BE2C (cell line): ENCODE results near the gene STX18.
A peak's percentile ranks its signal among the peaks of the same experiment; 100 is the strongest.

Source experiments
- DNase-seq: peaks from one replicate; pipeline ENCODE4 v3.0.0-alpha.2; 2020
- H3K27me3 ChIP-seq: fragments of 250-450 bp; sonication (Bioruptor Pico); 2 replicates; pipeline ENCODE4 v1.5.1; 2020; ENCODE audit warnings: mild to moderate bottlenecking
- H3K36me3 ChIP-seq: fragments of 250-450 bp; sonication (Bioruptor Pico); 2 replicates; pipeline ENCODE4 v1.5.1; 2020; ENCODE audit warnings: mild to moderate bottlenecking
- H3K4me1 ChIP-seq: fragments of 250-450 bp; sonication (Bioruptor Pico); 2 replicates; pipeline ENCODE4 v1.5.1; 2020
- H3K4me3 ChIP-seq: 2 replicates; pipeline ENCODE4 v1.5.1; 2011; ENCODE audit warnings: low read depth, low read length
- H3K9me3 ChIP-seq: fragments of 250-450 bp; sonication (Bioruptor Pico); 2 replicates; pipeline ENCODE4 v1.5.1; 2020
- TF ChIP-seq, protein P1 (sequence below): IDR thresholded peaks from 2 replicates; pipeline ENCODE4 v1.5.1; 2012; ENCODE audit warnings: mild to moderate bottlenecking, low read depth, low read length

The STX18 gene

DNA sequence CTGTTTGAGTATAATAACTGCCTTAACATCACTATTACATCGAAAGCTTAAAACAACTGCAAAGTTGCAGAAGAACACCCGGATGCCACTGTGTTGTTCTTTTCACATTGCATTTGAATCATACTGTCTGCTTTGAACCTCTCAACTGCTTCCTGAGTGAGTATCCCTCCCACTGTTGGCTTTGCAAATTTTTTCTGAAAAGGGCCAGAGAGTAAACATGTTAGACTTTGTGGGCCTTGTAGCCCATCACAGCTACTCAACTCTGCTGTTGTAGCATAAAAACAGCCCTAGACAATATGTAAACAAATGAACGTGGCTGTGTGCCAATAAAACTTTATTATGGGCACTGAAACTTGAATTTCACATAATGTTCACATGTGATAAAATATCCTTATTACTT, 78.9 kb downstream of the STX18 start:
- Histone ChIP-seq H3K4me1 (peaks cover 21% of the 10 kb centered on the region), H3K9me3 (no peaks in the 10 kb centered on the region), H3K4me3 (no peak overlapping the region), H3K27me3 (no peaks in the 10 kb centered on the region), H3K36me3 (peaks cover 22% of the 10 kb centered on the region)
- TF ChIP-seq, protein P1, sequence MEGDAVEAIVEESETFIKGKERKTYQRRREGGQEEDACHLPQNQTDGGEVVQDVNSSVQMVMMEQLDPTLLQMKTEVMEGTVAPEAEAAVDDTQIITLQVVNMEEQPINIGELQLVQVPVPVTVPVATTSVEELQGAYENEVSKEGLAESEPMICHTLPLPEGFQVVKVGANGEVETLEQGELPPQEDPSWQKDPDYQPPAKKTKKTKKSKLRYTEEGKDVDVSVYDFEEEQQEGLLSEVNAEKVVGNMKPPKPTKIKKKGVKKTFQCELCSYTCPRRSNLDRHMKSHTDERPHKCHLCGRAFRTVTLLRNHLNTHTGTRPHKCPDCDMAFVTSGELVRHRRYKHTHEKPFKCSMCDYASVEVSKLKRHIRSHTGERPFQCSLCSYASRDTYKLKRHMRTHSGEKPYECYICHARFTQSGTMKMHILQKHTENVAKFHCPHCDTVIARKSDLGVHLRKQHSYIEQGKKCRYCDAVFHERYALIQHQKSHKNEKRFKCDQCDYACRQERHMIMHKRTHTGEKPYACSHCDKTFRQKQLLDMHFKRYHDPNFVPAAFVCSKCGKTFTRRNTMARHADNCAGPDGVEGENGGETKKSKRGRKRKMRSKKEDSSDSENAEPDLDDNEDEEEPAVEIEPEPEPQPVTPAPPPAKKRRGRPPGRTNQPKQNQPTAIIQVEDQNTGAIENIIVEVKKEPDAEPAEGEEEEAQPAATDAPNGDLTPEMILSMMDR: no peak
- no peak for DNase-seq

DNA sequence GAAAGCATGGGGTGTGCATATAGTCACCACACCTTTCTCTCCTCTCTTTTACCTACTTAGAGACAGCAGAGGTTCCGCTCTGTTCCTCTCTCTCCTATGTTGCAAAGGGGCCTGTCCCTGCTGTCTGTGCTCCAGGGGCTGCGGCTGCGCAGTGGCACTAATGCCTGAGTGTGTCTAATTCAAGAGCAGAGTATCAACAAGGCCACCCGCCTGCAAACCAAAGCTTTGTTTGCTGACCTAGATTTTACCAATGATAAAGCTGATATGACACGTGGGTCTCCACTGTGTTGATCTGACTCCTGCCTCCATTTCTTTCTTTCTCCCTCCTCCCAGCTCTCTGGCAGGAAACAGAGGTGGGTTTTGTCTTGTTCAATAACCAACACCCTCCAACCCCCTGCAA, 80.0 kb downstream of the STX18 start:
- TF ChIP-seq, protein P1: no peak
- Histone ChIP-seq H3K4me3 (no peak overlapping the region), H3K27me3 (no peaks in the 10 kb centered on the region), H3K36me3 (peaks cover 19% of the 10 kb centered on the region), H3K9me3 (no peaks in the 10 kb centered on the region), H3K4me1 (peaks cover 21% of the 10 kb centered on the region)
- DNase-seq: peak; percentile 51

DNA sequence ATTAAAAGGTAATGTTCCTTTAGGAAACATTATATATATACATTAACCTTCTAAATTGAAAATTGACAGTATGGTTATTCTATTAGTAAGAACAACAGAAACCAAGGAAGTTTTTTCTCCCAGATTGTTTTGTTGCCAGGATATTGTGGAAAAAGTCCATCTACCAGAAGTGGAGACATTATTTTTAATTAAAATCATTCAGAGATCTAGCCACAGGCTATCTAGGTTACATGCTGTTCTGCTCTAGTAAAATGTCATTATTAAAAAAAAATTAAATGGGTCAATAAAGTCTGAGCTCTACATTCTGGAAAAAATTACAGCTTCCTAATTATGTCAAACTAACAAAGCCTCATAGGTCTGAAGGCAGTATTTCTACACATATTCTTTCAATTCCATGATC, 80.7 kb downstream of the STX18 start:
- DNase-seq: no peak
- H3K27me3 ChIP-seq: no peaks in the 10 kb centered on the region
- H3K4me1 ChIP-seq: peaks cover 21% of the 10 kb centered on the region
- TF ChIP-seq, protein P1: no peak
- no peaks in the 10 kb centered on the region for H3K9me3 ChIP-seq
- H3K4me3 ChIP-seq: no peak overlapping the region
- H3K36me3 ChIP-seq: peaks cover 13% of the 10 kb centered on the region

DNA sequence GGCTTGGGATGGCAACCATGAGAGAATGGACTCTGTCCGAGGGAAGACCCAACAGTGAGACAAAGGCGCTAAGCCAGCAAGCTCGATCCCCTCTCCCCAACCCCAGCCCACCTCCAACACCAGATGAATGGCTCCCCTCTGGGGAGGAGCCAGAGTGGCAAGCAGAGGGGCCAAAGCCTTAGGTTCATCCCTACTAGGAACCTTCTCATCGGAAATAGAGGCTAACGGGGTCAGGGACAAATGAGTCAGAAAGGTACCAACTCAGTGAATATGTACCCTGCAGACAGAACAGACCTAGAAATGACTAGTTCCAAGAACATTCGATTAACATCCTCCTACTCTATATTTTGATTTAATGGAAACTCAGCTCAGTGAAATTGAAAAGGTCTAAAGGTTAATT, 81.1 kb downstream of the STX18 start:
- H3K4me3 ChIP-seq: no peak overlapping the region
- H3K36me3 ChIP-seq: peaks cover 10% of the 10 kb centered on the region
- TF ChIP-seq, protein P1: no peak
- no peaks in the 10 kb centered on the region for H3K9me3 ChIP-seq
- peaks cover 21% of the 10 kb centered on the region for H3K4me1 ChIP-seq
- no peak for DNase-seq
- no peaks in the 10 kb centered on the region for H3K27me3 ChIP-seq

DNA sequence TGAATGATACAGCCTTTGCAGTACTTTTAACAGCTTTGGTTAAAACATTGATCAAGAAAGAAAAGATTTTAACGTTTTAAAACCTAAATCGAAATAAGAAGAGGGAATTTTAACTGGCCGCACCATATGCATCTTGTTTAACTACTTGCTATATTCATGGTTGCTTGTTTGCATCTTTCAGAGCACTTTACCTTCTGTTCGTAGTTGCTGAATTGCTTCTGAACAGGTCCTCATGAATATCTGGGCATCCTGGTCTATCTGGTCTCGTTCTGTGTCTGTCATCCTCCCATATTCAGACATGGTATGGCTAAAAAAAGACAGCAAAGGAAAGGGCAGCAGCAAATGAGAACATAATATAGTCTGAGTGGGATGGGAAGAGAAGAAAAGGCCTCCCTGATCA, 82.7 kb downstream of the STX18 start:
- Histone ChIP-seq H3K36me3 (peaks cover 9% of the 10 kb centered on the region), H3K9me3 (no peaks in the 10 kb centered on the region), H3K4me3 (no peak overlapping the region), H3K27me3 (no peaks in the 10 kb centered on the region), H3K4me1 (peaks cover 23% of the 10 kb centered on the region)
- DNase-seq: no peak
- TF ChIP-seq, protein P1: no peak

DNA sequence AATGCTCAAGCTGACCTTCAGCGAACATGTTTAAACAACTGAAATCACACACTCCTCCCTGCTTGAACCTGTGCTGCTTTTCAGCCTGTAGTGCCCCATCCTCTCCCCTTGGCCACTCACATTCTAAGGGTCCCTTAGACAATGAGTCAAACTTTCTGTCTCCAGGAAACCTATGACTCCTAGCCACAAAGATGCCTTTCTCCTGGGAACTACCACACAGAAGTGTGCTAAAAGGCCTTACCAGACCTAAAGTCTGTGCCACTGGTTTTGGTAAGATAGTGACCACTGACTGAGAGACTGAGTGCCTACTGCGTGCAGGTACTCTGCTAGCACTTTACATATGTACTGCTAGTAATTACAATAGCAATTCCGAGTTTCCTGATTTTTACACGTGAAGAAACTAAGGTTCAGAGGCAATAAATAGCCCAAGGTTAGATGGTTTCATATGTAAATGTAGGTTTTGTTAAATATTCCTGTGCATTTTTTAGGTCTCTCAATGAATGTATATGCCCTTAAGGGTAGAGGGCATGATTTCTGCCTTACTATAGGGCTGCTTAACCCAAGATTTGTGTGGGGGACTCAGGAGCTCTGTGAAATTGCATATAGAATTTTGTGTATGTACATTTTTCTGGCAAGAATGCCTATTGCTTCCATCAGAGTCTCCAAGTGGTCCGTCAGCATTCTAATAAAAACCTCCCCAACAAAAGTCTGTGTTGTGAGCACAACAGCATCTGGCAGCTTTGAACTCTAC, 83.9 kb downstream of the STX18 start:
- no peaks in the 10 kb centered on the region for H3K9me3 ChIP-seq
- DNase-seq: no peak
- peaks cover 20% of the 10 kb centered on the region for H3K4me1 ChIP-seq
- TF ChIP-seq, protein P1: no peak
- peaks cover 13% of the 10 kb centered on the region for H3K36me3 ChIP-seq
- H3K27me3 ChIP-seq: no peaks in the 10 kb centered on the region
- no peak overlapping the region for H3K4me3 ChIP-seq
